HL-60 (cell line): ENCODE results near the gene HOXC13.

Experiments used
- CTCF ChIP-seq: IDR thresholded peaks from one replicate; pipeline ENCODE4 v1.5.1; 2011; ENCODE audit warnings: low read length, control low read depth, inconsistent platforms; ENCODE audit not compliant: insufficient read depth
- GABPA ChIP-seq: IDR thresholded peaks from 2 replicates; pipeline ENCODE4 v1.6.1; 2012; ENCODE audit warnings: low read depth
- POLR2AphosphoS5 ChIP-seq: IDR thresholded peaks from 2 replicates; pipeline ENCODE4 v1.6.1; 2012; ENCODE audit warnings: low read depth
- REST ChIP-seq: IDR thresholded peaks from 2 replicates; pipeline ENCODE4 v1.6.1; 2012; ENCODE audit warnings: low read depth; ENCODE audit not compliant: insufficient replicate concordance

DNA sequence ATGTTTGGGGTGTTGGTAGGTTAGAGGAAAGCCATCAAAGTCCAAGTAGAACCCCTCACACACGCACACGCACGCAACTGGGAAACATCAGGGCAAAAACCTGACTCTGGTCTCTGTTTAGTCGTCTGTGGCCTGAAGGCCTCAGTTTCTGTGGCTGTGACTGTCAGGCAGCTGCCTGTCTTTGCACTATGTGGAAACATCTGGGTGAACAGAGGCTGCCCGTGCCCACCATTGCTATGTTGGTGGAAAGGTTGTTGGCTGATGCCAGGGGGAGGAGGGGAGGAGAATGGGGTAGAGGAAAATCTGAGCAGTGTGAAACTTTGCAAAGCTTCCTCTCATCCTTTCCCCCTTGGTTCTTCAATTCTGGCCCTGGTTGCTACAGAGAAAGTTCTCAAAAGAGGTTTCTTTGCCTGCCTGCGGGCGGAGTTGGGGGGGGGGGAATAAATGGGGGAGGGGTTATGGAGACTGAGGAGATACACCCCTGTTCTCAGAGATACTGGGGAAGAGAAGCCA lies 53.8 kb downstream of the HOXC13 start:
- no peak for TF ChIP-seq POLR2AphosphoS5
- TF ChIP-seq CTCF = no peak
- no peak for TF ChIP-seq GABPA
- no peak for TF ChIP-seq REST
